GM18868 (cell line): ENCODE data around the gene ACOT8.
"Not testable (repeated sequence)": the region's sequence is repeated elsewhere in the genome, so short reads cannot be mapped to it uniquely, and the experiment has no call there.

Experiments used
- ATAC-seq: cut with Tn5 transposase; IDR thresholded peaks from one replicate; pipeline ENCODE4 v1.9.1; 2021; ENCODE audit warnings: mild to moderate bottlenecking, moderate library complexity; ENCODE audit not compliant: unreplicated experiment

The ACOT8 gene

GRCh38 chr20:45857114-45857881 is at the start of gene ACOT8, which contains the start of gene ZSWIM3:
ACOT8 (minus strand) TSS chr20:45857392; CDS start chr20:45857315, 77 bp downstream.
ZSWIM3 (plus strand) TSS chr20:45857614; CDS start chr20:45857826, 212 bp downstream.
- peak; percentile 95 for ATAC-seq

DNA sequence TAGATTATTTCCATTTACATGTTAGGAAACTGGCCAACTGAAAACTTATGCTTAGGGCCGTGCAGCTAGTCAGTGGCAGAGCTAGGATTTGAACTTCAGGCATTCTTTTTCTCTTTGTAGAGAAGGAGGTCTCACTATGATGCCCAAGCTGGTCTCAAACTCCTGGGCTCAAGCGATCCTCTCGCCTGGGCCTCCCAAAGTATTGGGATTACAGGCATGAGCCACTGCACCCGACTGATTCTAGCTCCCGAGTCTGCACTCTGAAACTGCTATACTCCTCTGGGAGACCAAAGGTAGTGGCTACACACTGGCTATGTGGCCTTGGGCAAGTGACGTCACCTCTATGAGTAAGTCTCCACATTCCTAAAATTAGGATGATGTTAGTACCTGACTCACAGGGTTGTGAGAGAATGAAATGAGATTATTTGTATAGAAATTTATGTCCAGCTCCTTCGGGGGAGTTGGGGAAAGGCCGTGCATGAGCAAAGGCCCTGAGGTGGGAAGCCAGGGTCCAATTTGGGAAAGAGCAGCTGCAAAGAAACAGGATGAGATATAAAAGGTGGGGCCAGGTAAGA is 48.4 kb upstream of the ACOT8 start:
- no peak for ATAC-seq

- ATAC-seq: no peak
Measured at GRCh38 chr20:45904583-45905504, 47.7 kb upstream of the ACOT8 start.

DNA sequence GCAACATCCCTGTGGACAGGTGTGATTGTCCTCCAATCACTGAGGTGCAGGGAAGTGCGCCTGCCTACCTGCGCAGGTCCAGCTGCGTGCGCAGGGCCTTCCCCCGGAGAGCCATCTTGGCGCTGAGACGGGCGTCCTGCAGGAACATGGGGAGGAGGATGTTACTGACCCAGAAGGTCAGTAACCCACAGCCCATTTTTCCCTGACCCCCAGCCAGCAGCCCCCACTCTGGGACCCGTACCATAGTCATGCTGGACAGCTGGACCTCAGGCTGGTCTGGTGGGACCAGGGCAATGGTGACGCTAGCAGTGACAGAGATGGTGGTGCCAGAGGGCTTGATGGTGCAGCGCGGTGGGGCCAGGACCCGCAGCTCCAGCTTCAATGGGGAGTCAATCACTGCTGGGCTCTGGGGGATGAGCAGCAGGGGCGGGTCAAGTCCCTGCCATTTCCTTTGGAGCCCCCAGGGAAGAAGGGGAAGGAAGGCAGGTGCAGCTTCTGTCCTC is 45.1 kb upstream of the ACOT8 start:
- no peak for ATAC-seq

GRCh38 chr20:45901332-45901731 is 44.1 kb upstream of the ACOT8 start:
- ATAC-seq: not testable (repeated sequence)

- ATAC-seq: no peak
Measured at GRCh38 chr20:45899046-45899835, 42.0 kb upstream of the ACOT8 start.

GRCh38 chr20:45898285-45898684 is 41.1 kb upstream of the ACOT8 start:
- no peak for ATAC-seq

- ATAC-seq: no peak
Measured at GRCh38 chr20:45897692-45898091, 40.5 kb upstream of the ACOT8 start.

DNA sequence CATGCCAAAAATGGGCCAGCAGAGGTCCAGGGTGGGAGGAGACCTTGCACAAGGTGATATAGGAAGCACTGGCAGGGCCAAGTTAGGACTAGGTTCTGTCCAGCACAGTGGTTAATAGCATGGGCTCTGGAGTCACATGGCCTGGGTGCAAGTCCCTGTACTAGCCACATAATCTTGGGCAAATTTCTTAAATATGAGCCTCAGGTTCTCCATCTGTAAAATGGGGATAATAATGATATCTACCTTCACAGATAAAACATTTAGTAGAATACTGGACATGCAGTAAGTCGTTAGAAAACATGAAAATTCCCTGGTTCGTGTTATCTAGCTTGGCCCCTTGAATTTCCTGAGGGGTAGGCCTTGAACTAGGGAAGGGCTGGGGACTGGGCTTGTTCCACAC is 40.1 kb upstream of the ACOT8 start:
- ATAC-seq: no peak

DNA sequence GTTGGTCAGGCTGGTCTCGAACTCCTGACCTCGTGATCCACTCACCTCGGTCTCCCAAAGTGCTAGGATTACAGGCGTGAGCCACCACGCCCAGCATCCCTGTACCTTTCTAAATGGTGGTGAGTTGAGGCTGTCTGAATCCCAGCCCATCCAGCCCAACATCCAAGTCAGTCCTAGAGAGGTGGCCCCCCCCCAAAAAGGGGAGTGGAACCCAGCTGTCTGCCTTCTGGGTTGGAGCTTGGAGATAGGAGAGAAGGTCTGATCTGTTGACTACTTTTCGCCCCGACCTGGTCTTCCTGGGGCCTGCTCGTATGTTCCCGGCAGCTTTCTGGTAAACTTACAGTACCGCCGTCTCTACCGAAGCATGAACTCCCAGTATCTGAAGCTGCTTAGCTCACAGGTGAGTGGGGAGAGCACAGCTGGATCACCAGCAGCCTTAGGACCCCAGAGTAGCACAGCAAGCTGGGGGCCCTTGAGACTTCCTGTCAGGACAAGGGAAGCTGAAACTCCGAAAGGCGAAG is 39.5 kb upstream of the ACOT8 start:
- no peak for ATAC-seq

DNA sequence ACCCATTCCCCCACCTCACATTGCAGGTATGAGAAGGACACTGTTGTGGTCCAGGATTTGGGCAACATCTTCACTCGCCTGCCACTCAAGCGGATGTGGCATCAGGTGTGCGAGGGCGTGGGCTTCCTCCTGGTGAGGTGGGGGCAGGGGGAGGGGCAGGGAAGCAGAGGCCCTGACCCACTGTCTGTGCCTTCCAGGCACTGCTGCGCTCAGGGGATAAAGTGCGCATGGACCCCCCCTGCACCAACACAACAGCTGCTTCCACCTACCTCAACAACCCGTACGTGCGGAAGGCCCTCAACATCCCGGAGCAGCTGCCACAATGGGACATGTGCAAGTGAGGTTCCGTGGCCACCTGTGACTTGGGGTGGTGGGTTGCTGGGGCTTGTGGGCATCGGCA is 37.6 kb upstream of the ACOT8 start:
- ATAC-seq: no peak

- no peak for ATAC-seq
Measured at GRCh38 chr20:45893831-45894230, 36.6 kb upstream of the ACOT8 start.

GRCh38 chr20:45892828-45893500 is 35.8 kb upstream of the ACOT8 start:
- ATAC-seq: no peak

DNA sequence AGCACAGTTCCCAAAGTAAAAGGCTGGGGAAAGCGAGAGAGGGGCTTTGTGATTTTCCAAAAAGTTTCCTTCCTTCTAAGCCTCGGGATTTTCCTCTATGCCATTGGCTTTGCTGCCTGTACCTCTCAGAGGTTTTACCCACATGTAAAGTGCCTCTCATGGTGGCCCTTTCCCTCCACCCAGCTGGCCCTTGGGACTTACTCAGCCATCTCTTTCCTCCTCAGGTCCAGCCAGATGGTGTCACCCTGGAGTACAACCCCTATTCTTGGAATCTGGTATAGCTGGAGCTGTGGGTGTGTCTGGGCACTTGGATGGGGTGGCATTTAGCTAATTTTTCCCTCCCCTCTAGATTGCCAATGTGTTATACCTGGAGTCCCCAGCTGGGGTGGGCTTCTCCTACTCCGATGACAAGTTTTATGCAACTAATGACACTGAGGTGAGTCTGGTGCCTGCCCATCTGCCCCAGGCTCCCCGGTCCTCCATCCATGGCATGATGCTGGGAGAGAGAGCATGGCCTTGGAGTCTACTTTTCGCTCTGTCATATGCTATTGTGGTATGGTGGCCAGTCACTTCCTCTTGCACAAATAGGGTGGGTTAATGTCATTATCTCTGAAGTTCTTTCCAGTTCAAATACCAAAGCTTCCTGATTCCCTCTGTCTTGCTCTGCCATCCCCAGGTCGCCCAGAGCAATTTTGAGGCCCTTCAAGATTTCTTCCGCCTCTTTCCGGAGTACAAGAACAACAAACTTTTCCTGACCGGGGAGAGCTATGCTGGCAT is 35.0 kb upstream of the ACOT8 start:
- no peak for ATAC-seq

DNA sequence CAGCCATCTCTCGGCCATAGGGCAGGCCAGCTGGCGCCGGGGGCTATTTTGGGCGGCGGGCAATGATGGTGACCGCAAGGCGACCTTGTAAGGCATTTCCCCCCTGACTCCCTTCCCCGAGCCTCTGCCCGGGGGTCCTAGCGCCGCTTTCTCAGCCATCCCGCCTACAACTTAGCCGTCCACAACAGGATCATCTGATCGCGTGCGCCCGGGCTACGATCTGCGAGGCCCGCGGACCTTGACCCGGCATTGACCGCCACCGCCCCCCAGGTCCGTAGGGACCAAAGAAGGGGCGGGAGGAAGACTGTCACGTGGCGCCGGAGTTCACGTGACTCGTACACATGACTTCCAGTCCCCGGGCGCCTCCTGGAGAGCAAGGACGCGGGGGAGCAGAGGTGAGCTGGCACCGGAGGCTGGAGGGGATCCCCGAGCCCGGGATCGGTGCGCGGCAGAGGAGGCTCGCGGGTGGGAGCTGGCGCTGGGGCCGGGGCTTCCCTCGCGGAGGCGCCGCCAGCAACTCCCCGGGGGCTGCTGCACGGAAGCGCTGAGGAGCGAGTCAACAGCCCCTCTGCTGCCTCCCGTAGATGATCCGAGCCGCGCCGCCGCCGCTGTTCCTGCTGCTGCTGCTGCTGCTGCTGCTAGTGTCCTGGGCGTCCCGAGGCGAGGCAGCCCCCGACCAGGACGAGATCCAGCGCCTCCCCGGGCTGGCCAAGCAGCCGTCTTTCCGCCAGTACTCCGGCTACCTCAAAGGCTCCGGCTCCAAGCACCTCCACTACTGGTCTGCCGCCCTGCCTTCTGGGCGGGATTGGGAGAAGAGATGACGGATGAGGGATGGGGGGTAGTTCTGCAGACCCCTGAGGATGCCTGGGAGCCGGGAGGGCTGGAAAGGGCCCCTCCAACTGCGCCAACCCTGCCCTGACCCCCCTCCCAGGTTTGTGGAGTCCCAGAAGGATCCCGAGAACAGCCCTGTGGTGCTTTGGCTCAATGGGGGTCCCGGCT is 34.1 kb upstream of the ACOT8 start, which contains the start of the genes CTSA and NEURL2:
CTSA (plus strand) TSS at position 351 of the 999 bp plus-strand sequence; CDS start at position 585, 234 bp downstream.
NEURL2 (minus strand) TSS at position 224 of the 999 bp plus-strand sequence; CDS start at position 7, 217 bp downstream.
- ATAC-seq: peak; percentile 81

DNA sequence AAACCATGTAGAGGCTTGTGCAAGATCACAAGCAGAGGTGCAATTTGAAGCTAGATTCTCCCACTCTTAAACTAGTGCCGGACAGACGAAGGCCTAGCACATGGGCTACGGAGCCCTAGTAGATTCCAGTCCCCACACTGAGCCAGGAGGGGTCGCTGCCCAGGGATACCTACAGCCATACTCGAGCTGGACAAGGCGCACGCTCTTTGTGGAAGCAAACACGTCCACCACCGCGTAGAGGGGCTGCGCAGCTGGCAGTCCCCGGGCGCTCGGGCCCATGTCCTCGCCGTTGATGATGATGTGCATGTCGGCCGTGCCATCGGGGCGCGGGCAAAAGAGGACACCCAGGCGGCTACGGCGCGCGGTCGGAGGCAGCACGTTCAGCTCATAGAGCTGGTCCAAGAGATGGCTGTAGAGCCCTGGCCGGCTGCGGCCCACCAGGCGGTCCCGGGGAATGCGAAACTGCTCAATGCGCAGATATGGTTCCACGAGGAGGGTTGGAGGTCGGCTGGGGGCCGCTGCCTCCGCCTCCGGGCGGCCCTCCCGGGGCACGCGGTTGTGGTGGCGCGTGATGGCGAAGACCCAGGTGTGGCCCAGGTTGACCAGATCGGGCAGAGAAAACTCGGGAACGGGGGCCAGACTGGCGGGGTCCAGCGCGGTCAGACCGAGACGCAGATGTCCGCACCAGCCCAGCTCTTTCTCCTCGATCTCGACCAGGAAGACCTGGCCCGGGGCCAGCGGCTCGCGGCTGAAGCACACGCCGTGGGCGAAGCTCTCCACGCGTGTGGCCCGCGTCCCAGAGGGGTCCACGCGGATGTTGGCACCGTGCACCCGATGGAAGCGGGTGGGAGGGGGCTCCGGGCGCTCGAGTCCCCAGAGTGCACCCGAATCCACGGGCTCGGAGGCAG is 33.1 kb upstream of the ACOT8 start:
- ATAC-seq: no peak
